Measurements from ENCODE around the gene GPC6. TPM values are rescaled to one million over a fixed set of nuclear protein-coding genes. Genes with fewer than 3 reads are reported as not detected.
A peak's percentile ranks its signal among the peaks of the same experiment; 100 is the strongest.

Gene GPC6
- total RNA-seq, 2 donors from 2014 or later: 1.6 to 4.0 TPM

DNA sequence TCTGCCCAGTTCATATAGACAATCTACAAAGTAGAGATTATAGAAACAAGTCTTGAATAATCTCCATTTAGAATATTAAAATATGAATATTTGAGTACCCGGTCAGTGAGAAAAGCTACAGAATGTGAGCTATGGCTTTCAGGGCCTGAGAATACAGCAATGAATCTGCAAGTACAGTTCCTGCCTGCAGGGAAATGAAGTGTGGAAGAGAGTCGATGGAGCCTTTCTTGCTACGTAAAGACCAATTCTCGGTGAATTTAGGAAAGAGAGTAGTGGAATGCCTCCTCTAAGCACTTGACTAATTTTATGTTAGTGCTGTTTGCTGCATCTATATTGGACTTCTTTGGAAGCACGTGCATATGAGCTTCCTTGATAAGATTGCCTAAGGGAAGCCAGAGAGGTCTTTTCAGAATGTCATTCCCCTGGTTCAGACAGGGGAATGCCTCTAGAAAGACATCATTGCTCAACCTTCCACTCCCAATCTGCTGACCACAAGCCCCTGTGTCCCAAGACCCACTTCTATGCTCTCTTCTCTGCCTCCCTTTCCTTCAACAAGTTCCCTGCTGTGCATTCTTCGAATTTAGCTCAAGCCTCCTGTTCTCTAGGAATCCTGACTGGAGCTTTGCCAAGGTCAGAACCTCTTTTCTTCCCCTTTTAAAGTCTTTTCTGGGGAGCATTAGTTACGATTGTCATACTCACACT, 41.9 kb downstream of the GPC6 start:
- H3K9me3 ChIP-seq: no peaks in the 10 kb centered on the region
- H3K36me3 ChIP-seq (replicated peaks in 1 of 2; ENCODE audit: insufficient read depth in 1 of 2, low read depth in 2 of 2): no peaks in the 10 kb centered on the region
- no peak for DNase-seq
- H3K4me1 ChIP-seq: peaks cover 5% of the 10 kb centered on the region
- intact Hi-C loops (cut with DNase I): no loop called here
- no peaks in the 10 kb centered on the region for H3K27me3 ChIP-seq
- ATAC-seq: no peak
- WGBS, 2 donors: 78 to 85% methylated on average over 7 of the region's 7 CpGs
- no peak overlapping the region for H3K27ac ChIP-seq
- TF ChIP-seq POLR2A (IDR thresholded peaks at IDR 0.05) (no peak), CTCF (IDR thresholded peaks at IDR 0.05) (no peak)
- H3K4me3 ChIP-seq: no peak overlapping the region

DNA sequence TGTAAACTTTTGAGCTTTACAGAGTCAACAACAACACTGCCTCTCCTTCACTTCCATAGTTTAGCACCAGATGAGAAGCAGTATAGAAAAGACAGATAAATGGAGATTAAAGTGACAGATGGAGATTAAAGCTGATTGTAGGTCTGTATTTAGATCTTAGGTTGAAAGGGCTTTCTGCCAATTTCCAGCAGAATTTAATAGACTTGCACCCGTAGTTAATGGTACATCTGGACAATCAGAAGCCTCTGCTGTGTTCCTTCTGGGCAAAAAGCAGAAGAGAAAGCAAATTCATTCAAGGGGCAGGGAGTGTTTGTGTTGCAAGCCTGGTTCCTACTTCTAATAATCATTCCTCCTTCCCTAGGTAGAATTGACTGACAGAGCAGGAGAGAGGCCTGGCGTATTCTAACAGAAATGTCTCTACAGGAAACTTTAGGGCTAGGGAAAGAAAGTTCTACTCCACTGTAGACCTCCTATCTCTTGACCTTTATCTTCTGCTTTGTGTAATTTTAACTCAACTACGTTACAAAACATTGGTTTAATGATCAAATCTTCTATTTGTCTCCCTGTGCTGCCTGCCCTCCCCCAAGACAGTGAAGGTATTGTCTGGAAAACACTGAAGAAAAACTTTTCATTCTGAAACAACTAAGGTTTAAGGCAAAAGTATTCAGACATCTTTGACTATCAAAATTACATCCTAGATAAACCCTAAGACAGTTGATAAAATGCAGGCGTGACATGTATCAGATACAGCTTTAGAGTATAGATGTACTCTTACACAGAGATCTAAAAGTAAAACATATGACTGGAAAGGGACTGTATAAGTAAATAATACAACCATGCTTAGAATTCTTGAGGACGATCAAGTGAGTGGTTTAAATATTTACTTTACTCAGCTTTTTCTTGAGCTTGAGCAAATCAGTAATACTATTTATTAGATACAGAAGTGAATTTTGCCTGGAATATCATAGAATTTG, 44.4 kb downstream of the GPC6 start:
- H3K4me1 ChIP-seq: peaks cover 5% of the 10 kb centered on the region
- no peaks in the 10 kb centered on the region for H3K36me3 ChIP-seq (replicated peaks in 1 of 2; ENCODE audit: insufficient read depth in 1 of 2, low read depth in 2 of 2)
- intact Hi-C loops (cut with DNase I): no loop called here
- TF ChIP-seq CTCF (IDR thresholded peaks at IDR 0.05) (no peak), POLR2A (IDR thresholded peaks at IDR 0.05) (no peak)
- H3K27me3 ChIP-seq: no peaks in the 10 kb centered on the region
- no peak overlapping the region for H3K27ac ChIP-seq
- DNase-seq (no peak), ATAC-seq (no peak)
- no peak overlapping the region for H3K4me3 ChIP-seq
- WGBS, 2 donors: 29 to 30% methylated on average over 5 of the region's 5 CpGs
- H3K9me3 ChIP-seq: no peaks in the 10 kb centered on the region

DNA sequence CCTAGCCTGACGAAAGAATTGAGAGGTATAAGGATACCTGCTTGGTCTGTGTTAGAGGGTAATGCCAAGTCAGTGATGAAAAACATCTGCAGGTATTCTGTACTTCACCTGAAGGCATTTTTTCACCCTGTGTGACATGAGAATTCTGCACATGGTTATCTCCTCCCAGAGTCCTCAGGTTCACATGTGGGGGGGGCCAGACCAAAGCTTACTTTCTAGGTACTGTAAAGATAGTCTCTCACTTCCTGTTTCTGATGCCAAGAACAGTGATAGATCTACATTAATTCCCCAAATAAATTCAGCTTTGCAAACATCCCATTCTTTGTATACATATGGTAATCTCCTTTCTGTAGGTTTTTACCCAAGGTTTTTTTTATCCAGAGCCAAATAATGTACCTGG, 53.4 kb downstream of the GPC6 start:
- Histone ChIP-seq H3K36me3 (replicated peaks in 1 of 2; ENCODE audit: insufficient read depth in 1 of 2, low read depth in 2 of 2) (no peaks in the 10 kb centered on the region), H3K4me3 (no peak overlapping the region), H3K27me3 (no peaks in the 10 kb centered on the region), H3K9me3 (no peaks in the 10 kb centered on the region), H3K27ac (no peak overlapping the region), H3K4me1 (peaks cover 7% of the 10 kb centered on the region)
- intact Hi-C loops (cut with DNase I): no loop called here
- ATAC-seq: peak; percentile 55
- DNase-seq: peak; percentile 28 to 74 (median 60)
- TF ChIP-seq POLR2A (IDR thresholded peaks at IDR 0.05): no peak
- TF ChIP-seq CTCF (IDR thresholded peaks at IDR 0.05): no peak
- WGBS, 2 donors: 23 to 50% methylated on average over 1 of the region's 1 CpG

DNA sequence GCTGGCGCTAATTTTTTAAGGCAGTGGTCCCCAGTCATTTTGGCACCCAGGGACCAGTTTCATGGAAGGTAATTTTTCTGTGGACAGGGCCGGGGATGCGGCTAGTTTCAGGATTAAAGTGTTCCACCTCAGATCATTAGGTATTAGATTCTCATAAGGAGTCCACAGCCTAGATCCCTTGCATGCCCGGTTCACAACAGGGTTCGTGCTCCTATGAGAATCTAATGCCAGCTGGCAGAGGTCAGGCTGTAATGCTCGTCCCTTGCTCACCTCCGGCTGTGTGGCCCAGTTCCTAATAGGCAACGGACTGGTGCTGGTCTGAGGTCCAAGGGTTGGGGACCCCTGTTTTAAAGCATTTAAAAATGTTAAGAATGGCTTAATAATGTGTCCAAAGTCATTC, 54.1 kb downstream of the GPC6 start:
- 68 to 91% methylated on average over 7 to 8 of the region's 8 CpGs for WGBS, 2 donors
- no peaks in the 10 kb centered on the region for H3K36me3 ChIP-seq (replicated peaks in 1 of 2; ENCODE audit: insufficient read depth in 1 of 2, low read depth in 2 of 2)
- no peaks in the 10 kb centered on the region for H3K27me3 ChIP-seq
- TF ChIP-seq POLR2A (IDR thresholded peaks at IDR 0.05) (no peak), CTCF (IDR thresholded peaks at IDR 0.05) (no peak)
- H3K9me3 ChIP-seq: no peaks in the 10 kb centered on the region
- intact Hi-C loops (cut with DNase I): no loop called here
- ATAC-seq (no peak), DNase-seq (no peak)
- H3K4me1 ChIP-seq: peaks cover 7% of the 10 kb centered on the region
- H3K4me3 ChIP-seq: no peak overlapping the region
- no peak overlapping the region for H3K27ac ChIP-seq
